NCI-H82 treated with DMSO at 0.1 percent for 48 hours (cell line): ENCODE measurements around the gene CEP85L.

Source experiments
- DNase-seq: peaks from one replicate; lab custom pipeline; 2025; ENCODE audit not compliant: unreplicated experiment; lab: John Stamatoyannopoulos, UW

Gene CEP85L

GRCh38 chr6:118546164-118546879 lies 105.1 kb downstream of the CEP85L start:
- no peak for DNase-seq

DNA sequence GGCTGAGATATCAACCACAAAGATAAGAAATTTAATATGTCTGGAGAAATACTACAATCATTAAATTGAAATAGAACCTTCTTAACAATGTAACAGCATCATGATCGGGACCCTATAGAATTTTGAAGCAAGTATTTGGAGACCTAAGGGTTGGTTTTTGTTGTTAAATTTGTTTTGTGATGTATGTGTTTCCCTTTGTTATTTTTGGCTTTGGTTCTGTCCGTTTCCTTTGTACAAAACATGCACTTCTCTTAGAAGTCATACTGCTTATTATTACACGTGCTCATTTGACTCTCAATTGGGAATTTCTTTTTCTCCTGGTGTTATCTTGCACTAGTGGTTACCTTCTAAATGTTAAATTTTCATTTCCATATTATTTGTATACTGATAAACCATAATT lies 107.3 kb downstream of the CEP85L start:
- DNase-seq, result no peak

DNA sequence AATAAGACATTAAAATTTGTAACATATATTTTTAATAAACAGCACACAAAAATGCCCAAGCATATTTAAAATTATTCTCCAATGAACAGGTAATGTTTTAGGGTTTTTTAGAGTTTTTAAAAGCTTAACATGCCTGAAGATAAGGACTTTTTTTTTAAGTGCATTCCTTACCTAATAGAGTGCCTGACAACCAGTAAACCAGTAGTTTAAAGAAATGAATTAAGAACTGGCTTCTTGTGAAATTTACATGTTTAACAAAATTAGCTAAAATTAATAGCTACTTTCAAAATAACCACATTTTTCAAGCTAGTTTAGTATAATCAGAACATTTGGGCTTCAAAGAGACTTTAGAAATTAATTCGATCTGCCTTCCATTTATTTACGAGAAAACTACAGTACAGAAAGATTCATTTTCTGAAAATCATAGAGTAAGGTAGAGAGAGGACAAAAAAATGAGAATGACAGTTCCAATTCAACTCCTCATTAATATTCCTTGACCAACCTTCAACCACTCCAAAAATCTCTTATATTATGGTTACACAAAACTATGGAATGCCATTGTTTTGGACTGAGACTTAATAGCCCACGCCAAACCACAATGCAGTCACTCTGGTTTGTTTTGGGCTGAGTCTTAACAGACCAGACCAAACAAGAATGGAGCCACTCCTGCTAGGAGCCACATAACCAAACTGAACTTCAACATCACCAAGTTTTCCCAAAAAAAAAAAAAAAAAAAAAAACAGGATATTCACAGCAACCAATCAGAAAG lies 109.0 kb downstream of the CEP85L start:
- DNase-seq, result no peak

DNA sequence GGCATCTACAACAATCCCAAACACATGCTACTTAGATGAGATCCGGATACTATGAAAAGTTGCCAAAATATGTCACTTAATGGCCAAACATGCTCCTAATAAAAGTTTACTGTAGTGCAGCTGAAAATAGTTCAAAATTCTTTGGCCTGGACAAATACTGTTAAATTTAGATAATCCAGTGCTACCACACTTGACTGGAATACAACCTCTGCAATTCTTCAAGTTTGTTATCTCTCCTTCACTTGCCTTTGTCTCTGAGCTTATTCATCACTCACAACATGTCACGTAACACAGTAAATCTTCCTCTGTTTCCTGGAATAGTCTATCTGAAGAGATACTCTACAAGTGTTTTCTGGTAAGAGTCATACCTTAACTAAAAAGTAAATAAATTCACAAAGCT lies 113.8 kb downstream of the CEP85L start:
- DNase-seq, result no peak

- no peak for DNase-seq
Measured at GRCh38 chr6:118536478-118536877, 114.9 kb downstream of the CEP85L start.

DNA sequence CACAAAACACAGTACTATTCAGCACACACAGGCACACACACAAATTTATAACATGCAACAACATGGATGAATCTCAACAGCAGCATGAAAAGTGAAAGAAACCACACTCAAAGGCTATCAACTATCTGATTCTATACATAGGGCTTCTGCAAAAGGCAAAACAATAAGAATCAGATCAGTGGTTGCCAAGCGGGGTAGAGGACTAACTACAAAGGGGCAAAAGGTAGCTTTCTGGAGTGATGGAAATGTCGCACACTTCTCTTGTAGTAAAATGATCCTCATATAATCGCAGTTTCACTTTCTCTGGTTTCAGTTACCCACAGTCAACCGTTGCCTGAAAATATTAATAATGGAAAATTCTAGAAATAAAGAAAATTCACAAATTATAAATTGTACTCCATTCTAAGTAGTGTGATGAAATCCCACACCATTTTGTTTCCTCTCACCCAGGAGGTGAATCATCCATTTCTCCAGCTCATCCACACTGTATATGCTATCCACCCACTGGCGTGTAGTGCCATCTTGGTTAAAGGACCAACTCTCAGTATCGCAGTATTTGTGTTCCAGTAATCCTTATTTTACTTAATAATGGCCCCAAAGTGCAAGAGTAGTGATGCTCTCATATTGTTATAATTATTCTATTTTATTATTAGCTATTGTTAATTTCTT lies 116.1 kb downstream of the CEP85L start:
- DNase-seq, result no peak

GRCh38 chr6:118530942-118531341 lies 120.4 kb downstream of the CEP85L start:
- DNase-seq, result no peak

DNA sequence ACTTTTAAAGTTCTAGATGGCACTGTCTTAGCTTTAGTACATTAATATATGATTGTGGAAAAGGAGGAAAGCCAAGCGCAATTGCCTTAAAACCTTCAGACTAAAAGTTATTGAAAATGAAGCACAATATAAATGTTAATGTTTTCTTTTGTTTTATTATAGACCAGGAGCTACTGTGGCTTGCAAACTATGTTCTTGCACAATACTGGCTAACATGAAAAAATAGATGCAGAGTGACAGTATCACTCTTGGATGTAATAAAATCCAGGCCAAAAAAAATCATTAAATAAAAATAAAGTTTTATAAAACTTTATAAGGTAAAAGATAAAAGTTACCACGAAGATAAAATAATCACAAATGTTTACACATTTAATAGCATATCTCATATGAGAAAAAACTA lies 121.6 kb downstream of the CEP85L start:
- DNase-seq, result no peak

DNA sequence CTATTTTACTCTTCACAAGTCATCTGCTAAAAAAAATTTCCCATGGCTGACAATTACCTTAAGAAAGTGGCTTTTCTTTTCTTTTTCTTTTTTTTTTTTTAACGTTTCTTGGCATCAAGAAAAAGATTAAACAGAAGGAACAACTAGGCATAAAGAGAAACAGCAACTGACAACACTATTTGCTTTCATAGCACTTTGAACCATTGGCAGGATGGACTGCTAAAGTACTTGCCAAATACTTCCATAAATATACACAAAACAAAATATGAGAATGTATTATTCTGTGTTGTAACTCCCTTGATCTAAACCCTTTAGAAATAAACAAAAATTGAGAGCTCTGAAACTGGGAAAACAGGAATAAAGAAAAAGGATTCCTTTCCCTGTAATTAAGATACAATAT lies 123.3 kb downstream of the CEP85L start:
- DNase-seq, result no peak

DNA sequence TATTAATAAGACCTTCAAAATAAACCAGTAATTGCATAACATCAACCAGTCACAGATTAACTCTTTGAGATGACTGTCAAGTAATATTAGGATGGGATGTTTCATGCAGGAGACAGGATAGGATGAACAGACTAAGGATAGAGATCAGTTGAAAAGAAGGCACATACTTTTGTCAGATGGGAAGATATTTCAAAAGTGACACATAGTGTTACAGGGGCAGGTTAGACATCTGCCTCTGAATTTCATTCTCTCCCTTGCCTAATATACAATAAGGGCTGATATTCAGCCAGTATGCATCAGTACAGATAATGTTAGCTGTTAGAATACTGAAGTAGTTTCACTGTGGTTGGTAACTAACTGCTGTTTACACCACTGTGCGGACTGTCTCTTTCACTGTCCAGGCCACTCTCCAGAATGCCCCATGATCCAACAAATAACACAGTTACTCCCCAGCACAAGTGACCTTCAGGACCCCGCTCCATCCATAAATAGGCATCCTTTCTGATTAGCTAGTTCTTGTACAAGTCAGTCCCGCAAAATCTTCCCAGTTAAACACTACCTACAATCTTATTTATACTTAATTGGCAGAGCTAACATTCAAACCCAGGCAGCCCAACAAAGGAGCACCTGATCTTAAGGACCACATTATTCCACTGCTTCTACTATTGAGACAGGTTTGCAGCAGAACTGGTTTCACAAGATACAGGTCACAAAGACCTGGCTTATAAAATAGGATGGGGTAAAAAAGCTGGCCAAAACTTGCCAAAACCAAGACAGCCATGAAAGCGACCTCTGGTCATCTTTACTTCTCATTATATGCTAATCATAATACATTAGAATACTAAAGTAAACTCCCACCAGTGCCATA lies 125.2 kb downstream of the CEP85L start:
- DNase-seq, result no peak

GRCh38 chr6:118524686-118525085 lies 126.7 kb downstream of the CEP85L start:
- DNase-seq, result no peak

DNA sequence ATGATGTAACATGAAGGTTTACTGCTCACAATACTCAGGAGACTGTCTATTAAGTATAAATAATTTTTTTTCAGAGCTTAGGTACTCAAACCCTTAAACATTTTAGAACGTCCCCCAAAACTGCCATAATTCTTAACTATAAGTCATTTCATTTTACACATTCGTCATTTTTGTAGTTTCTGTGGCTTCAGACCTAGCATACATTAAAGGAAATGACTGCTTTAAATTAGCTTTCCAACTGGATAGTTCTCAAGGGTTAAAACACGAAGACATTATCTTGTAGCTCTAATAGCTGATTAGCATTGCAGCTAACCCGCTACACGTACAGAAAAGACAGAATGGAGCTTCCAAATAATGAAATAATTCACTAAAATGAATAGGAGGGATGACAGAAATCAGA lies 128.2 kb downstream of the CEP85L start:
- no peak for DNase-seq

- DNase-seq, result no peak
Measured at GRCh38 chr6:118522422-118522821, 129.0 kb downstream of the CEP85L start.

- DNase-seq, result no peak
Measured at GRCh38 chr6:118514689-118515088, 136.7 kb downstream of the CEP85L start.

DNA sequence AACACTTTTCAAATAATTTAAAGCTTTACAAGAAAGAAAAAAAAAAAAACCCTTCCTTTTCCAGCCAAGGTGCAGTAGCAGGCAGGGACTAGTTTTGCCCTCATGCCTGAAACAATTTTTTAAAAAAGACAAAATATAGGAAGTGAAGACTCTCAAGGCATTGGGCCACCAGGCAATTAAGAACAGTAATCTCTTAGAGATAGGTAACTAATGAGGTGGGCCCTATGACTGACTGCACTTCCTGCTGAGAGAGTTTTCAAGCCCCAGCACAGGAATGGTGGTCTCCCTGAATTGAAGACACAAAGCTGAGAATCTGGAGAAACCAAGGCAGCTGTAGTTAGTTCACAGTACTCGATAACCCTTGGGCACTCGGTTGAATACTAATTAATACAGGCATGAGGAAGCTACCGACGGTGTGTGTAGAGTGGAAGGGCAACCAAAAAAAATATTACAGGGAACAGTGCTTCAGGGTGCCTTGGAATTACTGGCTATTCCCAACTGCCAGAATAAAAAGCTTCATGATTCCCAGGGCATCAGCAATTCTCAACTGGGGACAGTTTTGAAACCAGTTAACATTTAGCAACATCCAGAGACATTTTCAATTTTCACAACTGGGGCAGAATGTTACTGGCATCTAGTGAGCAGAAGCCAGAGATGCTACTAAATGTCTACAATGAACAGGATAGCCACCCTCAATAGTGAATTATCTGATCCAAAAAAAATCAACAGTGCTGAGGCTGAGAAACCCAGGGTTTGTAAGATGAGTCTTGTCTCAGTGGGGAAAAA lies 139.3 kb downstream of the CEP85L start:
- DNase-seq, result no peak

DNA sequence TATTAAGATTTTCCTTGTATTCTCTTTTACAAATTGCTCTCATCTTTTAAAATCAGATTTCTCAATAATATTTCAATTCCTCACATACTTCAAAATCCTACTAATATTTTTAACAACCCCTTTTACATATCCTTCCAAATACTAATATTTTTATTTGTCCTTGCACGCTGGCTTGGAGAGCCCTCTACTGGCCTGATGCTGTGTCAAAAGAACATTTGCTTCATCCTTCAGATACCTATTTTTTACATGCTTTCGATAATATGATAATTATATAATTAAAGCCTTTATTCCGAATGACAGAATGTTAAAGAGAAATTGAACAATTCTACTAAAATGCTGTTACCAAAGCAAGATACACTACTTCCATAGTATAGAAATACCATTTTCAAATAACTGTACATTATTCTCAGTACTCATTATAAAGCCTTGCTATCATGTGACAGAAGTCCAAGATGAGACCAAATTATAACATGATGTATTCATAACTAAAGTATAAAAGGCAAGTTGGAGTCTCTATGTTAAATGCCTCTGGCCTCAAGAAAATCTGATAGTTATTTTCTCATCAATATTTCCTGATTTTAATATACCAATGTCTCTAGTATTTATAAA lies 142.3 kb downstream of the CEP85L start:
- no peak for DNase-seq

DNA sequence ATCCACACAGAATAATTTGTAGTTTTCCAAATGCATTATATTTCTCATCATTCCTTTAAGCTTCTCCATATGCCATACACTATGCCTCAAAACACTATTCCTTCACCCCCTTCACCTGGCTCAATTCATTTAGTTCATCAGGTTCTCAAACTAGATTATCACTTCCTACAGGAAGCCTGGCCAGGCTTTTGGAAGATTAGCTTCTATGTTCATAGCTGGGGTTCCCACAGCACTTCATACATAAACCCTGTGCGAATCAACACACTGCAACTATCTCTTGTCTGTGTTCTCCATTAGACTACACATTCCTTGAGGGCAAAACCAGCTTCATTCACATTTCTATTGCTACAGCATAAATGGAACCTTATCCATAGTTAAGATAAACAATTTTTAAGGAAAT lies 143.8 kb downstream of the CEP85L start:
- DNase-seq, result no peak

- no peak for DNase-seq
Measured at GRCh38 chr6:118506071-118506638, 145.2 kb downstream of the CEP85L start.

DNA sequence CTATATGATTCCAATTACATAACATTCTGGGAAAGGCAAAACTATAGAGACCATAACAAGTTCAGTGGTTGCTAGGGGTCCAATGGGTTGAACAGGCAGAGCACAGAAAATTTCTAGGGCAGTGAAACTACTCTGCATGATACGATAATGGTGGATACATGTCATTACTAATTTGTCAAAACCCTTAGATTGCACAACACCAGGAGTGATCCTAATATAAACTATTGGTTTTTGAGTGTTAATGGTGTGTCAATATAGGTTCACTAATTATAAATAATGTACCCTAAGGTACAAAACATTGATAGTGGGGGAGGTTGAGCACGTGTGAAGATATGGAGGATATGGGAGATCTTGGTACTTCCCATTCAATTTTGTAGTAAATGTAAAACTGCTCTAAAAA lies 145.7 kb downstream of the CEP85L start:
- no peak for DNase-seq

- no peak for DNase-seq
Measured at GRCh38 chr6:118504611-118505010, 146.8 kb downstream of the CEP85L start.
